CD4-positive, alpha-beta T cell (primary cell): ENCODE data around the gene GLRA2. TPM values are rescaled to one million over a fixed set of nuclear protein-coding genes. Genes with fewer than 3 reads are reported as not detected.

ENCODE experiments used
- ATAC-seq: fragments of 200-7000 bp; cut with Tn5 transposase; one replicate; pipeline ENCODE4 v1.10.0; 2022; ENCODE audit warnings: mild to moderate bottlenecking; ENCODE audit not compliant: poor library complexity
- CTCF ChIA-PET: fragments of 350-600 bp; sonication (Branson Sonifier 250); formaldehyde crosslinking; loops from one replicate; lab custom pipeline; 2021; ENCODE audit warnings: antibody characterized with exemption, inconsistent platforms; lab: Charles Lee
- POLR2A ChIA-PET: fragments of 350-600 bp; sonication (Branson Sonifier 250); formaldehyde crosslinking; loops from one replicate; lab custom pipeline; 2021; ENCODE audit warnings: antibody characterized with exemption, inconsistent platforms; lab: Charles Lee
- DNase-seq, 14 experiments: peaks; one replicate each; pipeline ENCODE4 v3.0.0-alpha.2; 2013 to 2020; ENCODE audit warnings: mixed read lengths in 2 of 14
- H3K27ac ChIP-seq, 2 donors: one replicate each; pipeline versions ENCODE4 v1.5.1 to v1.7.0; 2013; ENCODE audit warnings: low read length in 2 of 2, low read depth in 1 of 2, mild to moderate bottlenecking in 1 of 2
- H3K27me3 ChIP-seq, 2 experiments: 1 replicate in 1 of 2; 2 replicates in 1 of 2; pipeline versions ENCODE4 v1.6.1 to v1.7.0; 2013; ENCODE audit warnings: low read length in 2 of 2, control low read depth in 1 of 2, mild to moderate bottlenecking in 1 of 2, moderate library complexity in 1 of 2; ENCODE audit not compliant: insufficient read depth in 2 of 2, control insufficient read depth in 1 of 2
- H3K36me3 ChIP-seq: one replicate; pipeline ENCODE4 v1.6.1; 2013; ENCODE audit warnings: low read length, control low read depth; ENCODE audit not compliant: insufficient read depth
- H3K4me1 ChIP-seq: one replicate; pipeline ENCODE4 v1.6.1; 2013; ENCODE audit warnings: low read length, control low read depth; ENCODE audit not compliant: insufficient read depth
- H3K4me3 ChIP-seq: one replicate; pipeline ENCODE4 v1.5.1; 2013; ENCODE audit warnings: mild to moderate bottlenecking, low read length, moderate library complexity
- H3K9me3 ChIP-seq, 2 experiments: 1 replicate in 1 of 2; 2 replicates in 1 of 2; pipeline versions ENCODE4 v1.6.1 to v1.7.0; 2013; ENCODE audit warnings: low read length in 2 of 2, mild to moderate bottlenecking in 2 of 2, control low read depth in 1 of 2, moderate library complexity in 1 of 2; ENCODE audit not compliant: control insufficient read depth in 1 of 2, insufficient read depth in 1 of 2
- H3K27ac Mint-ChIP-seq: one replicate; pipeline ENCODE4 v1.8.0; 2020; ENCODE audit warnings: mixed read lengths
- H3K27me3 Mint-ChIP-seq: one replicate; pipeline ENCODE4 v1.8.0; 2021; ENCODE audit warnings: mixed read lengths
- H3K36me3 Mint-ChIP-seq: one replicate; pipeline ENCODE4 v1.8.0; 2021; ENCODE audit warnings: low read depth, mixed read lengths
- H3K4me1 Mint-ChIP-seq: one replicate; pipeline ENCODE4 v1.8.0; 2021; ENCODE audit warnings: low read depth, mixed read lengths
- H3K4me3 Mint-ChIP-seq: one replicate; pipeline ENCODE4 v1.8.0; 2020; ENCODE audit warnings: mild to moderate bottlenecking, mixed read lengths
- H3K9me3 Mint-ChIP-seq: one replicate; pipeline ENCODE4 v1.8.0; 2020; ENCODE audit warnings: mixed read lengths
- CTCF ChIP-seq: fragments of 200-600 bp; IDR thresholded peaks from one replicate; pipeline ENCODE4 v1.8.0; 2022; ENCODE audit warnings: antibody characterized with exemption, mild to moderate bottlenecking
- intact Hi-C, 2 experiments: fragments of 100-400 bp; cut with DNase I in 1 of 2; cut with micrococcal nuclease in 1 of 2; formaldehyde crosslinking; loops; one replicate each; pipeline versions ENCODE4 v1.15.1 to v1.9.0; 2023 to 2025; cut with DNase I, micrococcal nuclease
- total RNA-seq, 174 experiments: library from RNA in 2 of 174; stranded (reverse) in 2 of 174; gene quantifications; one replicate each; pipeline ENCODE4 v1.2.3 and lab custom pipeline; 2021 to 2026

Gene GLRA2
- total RNA-seq, 2 experiments from 2014 or later: not detected

DNA sequence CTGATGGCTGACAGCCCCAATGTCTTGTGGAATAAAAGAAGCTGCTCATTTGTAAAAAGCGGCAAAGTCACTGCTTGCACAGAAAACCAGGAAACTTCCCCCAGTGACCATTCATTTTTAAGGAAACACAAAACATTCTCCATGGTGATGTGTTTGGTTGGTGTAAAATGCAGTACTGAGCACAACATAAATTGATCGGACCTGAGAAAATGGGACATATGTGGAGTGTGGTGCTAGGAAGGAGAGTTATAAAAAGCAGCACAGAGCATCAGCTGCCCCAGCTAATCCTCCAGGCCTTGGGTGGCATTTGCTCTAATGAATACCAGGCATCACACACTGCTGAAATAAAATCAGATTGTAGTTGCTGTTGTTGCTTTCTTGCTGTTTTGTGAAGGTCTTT, 55.2 kb downstream of the GLRA2 start:
- H3K4me3 Mint-ChIP-seq: no peak overlapping the region
- no peaks in the 10 kb centered on the region for H3K4me1 Mint-ChIP-seq
- H3K36me3 ChIP-seq: no peaks in the 10 kb centered on the region
- no peaks in the 10 kb centered on the region for H3K27me3 ChIP-seq
- POLR2A ChIA-PET: no interaction called here
- TF ChIP-seq CTCF: no peak
- no peak for ATAC-seq
- no peaks in the 10 kb centered on the region for H3K9me3 ChIP-seq
- H3K9me3 Mint-ChIP-seq: no peaks in the 10 kb centered on the region
- no peak overlapping the region for H3K4me3 ChIP-seq
- no peaks in the 10 kb centered on the region for H3K4me1 ChIP-seq
- no peak overlapping the region for H3K27ac ChIP-seq
- H3K27me3 Mint-ChIP-seq: no peaks in the 10 kb centered on the region
- DNase-seq: no peak
- CTCF ChIA-PET: no interaction called here
- H3K27ac Mint-ChIP-seq: no peak overlapping the region
- intact Hi-C loops: no loop called here
- no peaks in the 10 kb centered on the region for H3K36me3 Mint-ChIP-seq

GRCh38 chrX:14590216-14590615, 60.9 kb downstream of the GLRA2 start:
- no peak for ATAC-seq
- intact Hi-C loops: no loop called here
- Mint-ChIP-seq H3K27ac (no peak overlapping the region), H3K27me3 (no peaks in the 10 kb centered on the region), H3K4me1 (no peaks in the 10 kb centered on the region), H3K36me3 (no peaks in the 10 kb centered on the region), H3K9me3 (no peaks in the 10 kb centered on the region), H3K4me3 (no peak overlapping the region)
- CTCF ChIA-PET: no interaction called here
- H3K27me3 ChIP-seq: no peaks in the 10 kb centered on the region
- no peak for DNase-seq
- H3K27ac ChIP-seq: no peak overlapping the region
- no peaks in the 10 kb centered on the region for H3K4me1 ChIP-seq
- H3K4me3 ChIP-seq: no peak overlapping the region
- H3K9me3 ChIP-seq: no peaks in the 10 kb centered on the region
- POLR2A ChIA-PET: no interaction called here
- H3K36me3 ChIP-seq: no peaks in the 10 kb centered on the region
- no peak for TF ChIP-seq CTCF

DNA sequence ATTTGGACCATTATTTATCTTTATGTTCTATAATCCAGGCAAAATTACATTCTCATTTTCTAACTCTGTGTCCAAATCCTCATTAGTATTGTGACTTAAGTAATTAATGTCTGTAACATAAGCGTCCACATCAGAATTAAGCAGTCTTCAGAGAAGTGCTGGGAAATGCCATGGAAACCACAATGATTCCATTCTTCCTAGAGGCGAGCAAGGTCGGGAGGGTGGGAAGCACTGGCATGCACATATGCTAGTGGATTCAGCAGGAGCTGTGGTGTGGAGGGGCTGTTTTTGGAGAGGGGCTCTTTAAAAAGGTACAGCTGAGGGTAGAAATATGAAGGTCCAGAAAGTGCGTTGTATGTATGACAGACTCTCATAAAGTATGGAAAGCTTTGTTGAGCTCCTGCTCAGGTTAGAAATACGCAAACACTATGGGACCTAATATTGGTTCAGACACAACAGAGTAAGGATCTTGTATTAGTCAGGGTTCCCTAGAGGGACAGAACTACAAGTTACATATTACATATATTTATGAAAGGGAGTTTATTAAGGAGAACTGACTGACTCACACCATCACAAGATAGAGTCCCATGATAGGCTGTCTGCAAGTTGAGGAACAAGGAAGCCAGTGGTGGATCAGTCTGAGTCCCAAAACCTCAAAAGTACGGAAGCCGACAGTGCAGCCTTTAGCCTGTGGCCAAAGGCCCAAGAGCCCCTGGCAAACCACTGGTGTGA, 61.5 kb downstream of the GLRA2 start:
- no peaks in the 10 kb centered on the region for H3K9me3 Mint-ChIP-seq
- no peak overlapping the region for H3K4me3 Mint-ChIP-seq
- Histone ChIP-seq H3K27me3 (no peaks in the 10 kb centered on the region), H3K27ac (no peak overlapping the region), H3K36me3 (no peaks in the 10 kb centered on the region), H3K4me3 (no peak overlapping the region), H3K4me1 (no peaks in the 10 kb centered on the region), H3K9me3 (no peaks in the 10 kb centered on the region)
- no peaks in the 10 kb centered on the region for H3K4me1 Mint-ChIP-seq
- no peak for ATAC-seq
- no peak overlapping the region for H3K27ac Mint-ChIP-seq
- H3K36me3 Mint-ChIP-seq: no peaks in the 10 kb centered on the region
- no peaks in the 10 kb centered on the region for H3K27me3 Mint-ChIP-seq
- TF ChIP-seq CTCF: no peak
- ChIA-PET POLR2A (no interaction called here), CTCF (no interaction called here)
- DNase-seq: no peak
- intact Hi-C loops: no loop called here
